ENCODE measurements around the gene GZMM. TPM values are rescaled to one million over a fixed set of nuclear protein-coding genes. Genes with fewer than 3 reads are reported as not detected.

The GZMM gene
- total and polyA plus RNA-seq, 2 of the 13 experiments (the other 11 are each of a cell fraction or from before 2014, with no cell fraction given), result 0.07 TPM; not detected in 1

- TF ChIP-seq, protein P1, sequence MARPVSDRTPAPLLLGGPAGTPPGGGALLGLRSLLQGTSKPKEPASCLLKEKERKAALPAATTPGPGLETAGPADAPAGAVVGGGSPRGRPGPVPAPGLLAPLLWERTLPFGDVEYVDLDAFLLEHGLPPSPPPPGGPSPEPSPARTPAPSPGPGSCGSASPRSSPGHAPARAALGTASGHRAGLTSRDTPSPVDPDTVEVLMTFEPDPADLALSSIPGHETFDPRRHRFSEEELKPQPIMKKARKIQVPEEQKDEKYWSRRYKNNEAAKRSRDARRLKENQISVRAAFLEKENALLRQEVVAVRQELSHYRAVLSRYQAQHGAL (CRISPR knock-in tag; IDR thresholded peaks at IDR 0.05; ENCODE audit: not compliant biosample characterization), result no peak
- TF ChIP-seq ZNF792 (CRISPR knock-in tag; IDR thresholded peaks at IDR 0.05) (no peak), ZNF30 (CRISPR knock-in tag; IDR thresholded peaks at IDR 0.05) (no peak), ZNF839 (CRISPR knock-in tag; IDR thresholded peaks at IDR 0.05; ENCODE audit: borderline replicate concordance) (peak; percentile 37; the same call in 1 of the 2 replicates), ARNT2 (CRISPR knock-in tag; IDR thresholded peaks at IDR 0.05; ENCODE audit: low read depth) (peak; percentile 90), ZNF225 (CRISPR knock-in tag; IDR thresholded peaks at IDR 0.05) (no peak), ZNF256 (CRISPR knock-in tag; conservative IDR thresholded peaks at IDR 0.05) (no peak), POLR2AphosphoS5 (IDR thresholded peaks at IDR 0.05; ENCODE audit: low read depth, low read length) (peak; percentile 50), KLF11 (CRISPR knock-in tag; IDR thresholded peaks at IDR 0.05) (no peak), ZNF709 (CRISPR knock-in tag; IDR thresholded peaks at IDR 0.05) (peak; percentile 55; the same call in 1 of the 2 replicates), TFDP2 (CRISPR knock-in tag; IDR thresholded peaks at IDR 0.05) (0 out of 2 replicates have a peak, but pooled peaks have one; percentile 33), ZBED4 (CRISPR knock-in tag; IDR thresholded peaks at IDR 0.05; ENCODE audit: borderline replicate concordance) (no peak), PHF8 (CRISPR knock-in tag; IDR thresholded peaks at IDR 0.05) (peak; percentile 75)
- TF ChIP-seq, protein P2, sequence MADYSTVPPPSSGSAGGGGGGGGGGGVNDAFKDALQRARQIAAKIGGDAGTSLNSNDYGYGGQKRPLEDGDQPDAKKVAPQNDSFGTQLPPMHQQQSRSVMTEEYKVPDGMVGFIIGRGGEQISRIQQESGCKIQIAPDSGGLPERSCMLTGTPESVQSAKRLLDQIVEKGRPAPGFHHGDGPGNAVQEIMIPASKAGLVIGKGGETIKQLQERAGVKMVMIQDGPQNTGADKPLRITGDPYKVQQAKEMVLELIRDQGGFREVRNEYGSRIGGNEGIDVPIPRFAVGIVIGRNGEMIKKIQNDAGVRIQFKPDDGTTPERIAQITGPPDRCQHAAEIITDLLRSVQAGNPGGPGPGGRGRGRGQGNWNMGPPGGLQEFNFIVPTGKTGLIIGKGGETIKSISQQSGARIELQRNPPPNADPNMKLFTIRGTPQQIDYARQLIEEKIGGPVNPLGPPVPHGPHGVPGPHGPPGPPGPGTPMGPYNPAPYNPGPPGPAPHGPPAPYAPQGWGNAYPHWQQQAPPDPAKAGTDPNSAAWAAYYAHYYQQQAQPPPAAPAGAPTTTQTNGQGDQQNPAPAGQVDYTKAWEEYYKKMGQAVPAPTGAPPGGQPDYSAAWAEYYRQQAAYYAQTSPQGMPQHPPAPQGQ (CRISPR knock-in tag; IDR thresholded peaks at IDR 0.05; ENCODE audit: borderline replicate concordance), result no peak
- TF ChIP-seq, protein P3, sequence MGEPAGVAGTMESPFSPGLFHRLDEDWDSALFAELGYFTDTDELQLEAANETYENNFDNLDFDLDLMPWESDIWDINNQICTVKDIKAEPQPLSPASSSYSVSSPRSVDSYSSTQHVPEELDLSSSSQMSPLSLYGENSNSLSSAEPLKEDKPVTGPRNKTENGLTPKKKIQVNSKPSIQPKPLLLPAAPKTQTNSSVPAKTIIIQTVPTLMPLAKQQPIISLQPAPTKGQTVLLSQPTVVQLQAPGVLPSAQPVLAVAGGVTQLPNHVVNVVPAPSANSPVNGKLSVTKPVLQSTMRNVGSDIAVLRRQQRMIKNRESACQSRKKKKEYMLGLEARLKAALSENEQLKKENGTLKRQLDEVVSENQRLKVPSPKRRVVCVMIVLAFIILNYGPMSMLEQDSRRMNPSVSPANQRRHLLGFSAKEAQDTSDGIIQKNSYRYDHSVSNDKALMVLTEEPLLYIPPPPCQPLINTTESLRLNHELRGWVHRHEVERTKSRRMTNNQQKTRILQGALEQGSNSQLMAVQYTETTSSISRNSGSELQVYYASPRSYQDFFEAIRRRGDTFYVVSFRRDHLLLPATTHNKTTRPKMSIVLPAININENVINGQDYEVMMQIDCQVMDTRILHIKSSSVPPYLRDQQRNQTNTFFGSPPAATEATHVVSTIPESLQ (CRISPR knock-in tag; conservative IDR thresholded peaks at IDR 0.05), result no peak
- TF ChIP-seq, protein P4, sequence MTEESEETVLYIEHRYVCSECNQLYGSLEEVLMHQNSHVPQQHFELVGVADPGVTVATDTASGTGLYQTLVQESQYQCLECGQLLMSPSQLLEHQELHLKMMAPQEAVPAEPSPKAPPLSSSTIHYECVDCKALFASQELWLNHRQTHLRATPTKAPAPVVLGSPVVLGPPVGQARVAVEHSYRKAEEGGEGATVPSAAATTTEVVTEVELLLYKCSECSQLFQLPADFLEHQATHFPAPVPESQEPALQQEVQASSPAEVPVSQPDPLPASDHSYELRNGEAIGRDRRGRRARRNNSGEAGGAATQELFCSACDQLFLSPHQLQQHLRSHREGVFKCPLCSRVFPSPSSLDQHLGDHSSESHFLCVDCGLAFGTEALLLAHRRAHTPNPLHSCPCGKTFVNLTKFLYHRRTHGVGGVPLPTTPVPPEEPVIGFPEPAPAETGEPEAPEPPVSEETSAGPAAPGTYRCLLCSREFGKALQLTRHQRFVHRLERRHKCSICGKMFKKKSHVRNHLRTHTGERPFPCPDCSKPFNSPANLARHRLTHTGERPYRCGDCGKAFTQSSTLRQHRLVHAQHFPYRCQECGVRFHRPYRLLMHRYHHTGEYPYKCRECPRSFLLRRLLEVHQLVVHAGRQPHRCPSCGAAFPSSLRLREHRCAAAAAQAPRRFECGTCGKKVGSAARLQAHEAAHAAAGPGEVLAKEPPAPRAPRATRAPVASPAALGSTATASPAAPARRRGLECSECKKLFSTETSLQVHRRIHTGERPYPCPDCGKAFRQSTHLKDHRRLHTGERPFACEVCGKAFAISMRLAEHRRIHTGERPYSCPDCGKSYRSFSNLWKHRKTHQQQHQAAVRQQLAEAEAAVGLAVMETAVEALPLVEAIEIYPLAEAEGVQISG (CRISPR knock-in tag; IDR thresholded peaks at IDR 0.05), result peak; percentile 65
Measured at GRCh38 chr19:531009-531752, 12.7 kb upstream of the GZMM start (continued).

All from HepG2 (cell line).